Pons (tissue), 1 donor: ENCODE data around the gene IL1RN.

Experiments
- DNase-seq: peaks from one replicate; pipeline ENCODE4 v3.0.0-alpha.2; 2016; ENCODE audit warnings: low spot score

IL1RN gene

DNA sequence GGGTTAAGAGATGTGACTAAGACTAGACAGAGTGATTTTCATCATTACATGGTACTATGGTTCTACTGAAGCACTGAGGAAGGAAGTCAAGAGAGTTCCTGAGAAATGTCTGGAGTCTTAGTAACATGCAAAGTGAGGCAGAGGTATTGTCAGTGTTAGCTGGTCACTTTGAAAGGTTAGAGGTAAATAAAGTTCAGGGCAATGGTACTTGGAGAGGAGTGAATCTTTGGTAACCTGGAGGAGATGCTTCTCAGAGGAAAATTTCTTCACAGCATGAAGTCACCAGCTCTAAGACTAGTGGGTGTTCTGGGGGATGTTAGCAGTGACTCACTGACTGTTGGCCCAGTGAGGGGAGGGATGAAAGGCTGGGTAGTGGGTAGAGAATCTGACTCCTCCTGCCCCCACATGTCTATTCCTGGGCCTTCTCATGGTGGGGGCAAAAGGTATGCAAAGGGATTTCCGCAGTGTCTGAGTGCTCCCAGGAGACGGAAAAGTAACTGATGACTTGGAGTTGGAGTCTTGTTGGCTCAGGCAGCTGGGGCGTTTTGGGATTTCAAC lies 23.3 kb upstream of the IL1RN start:
- no peak for DNase-seq

DNA sequence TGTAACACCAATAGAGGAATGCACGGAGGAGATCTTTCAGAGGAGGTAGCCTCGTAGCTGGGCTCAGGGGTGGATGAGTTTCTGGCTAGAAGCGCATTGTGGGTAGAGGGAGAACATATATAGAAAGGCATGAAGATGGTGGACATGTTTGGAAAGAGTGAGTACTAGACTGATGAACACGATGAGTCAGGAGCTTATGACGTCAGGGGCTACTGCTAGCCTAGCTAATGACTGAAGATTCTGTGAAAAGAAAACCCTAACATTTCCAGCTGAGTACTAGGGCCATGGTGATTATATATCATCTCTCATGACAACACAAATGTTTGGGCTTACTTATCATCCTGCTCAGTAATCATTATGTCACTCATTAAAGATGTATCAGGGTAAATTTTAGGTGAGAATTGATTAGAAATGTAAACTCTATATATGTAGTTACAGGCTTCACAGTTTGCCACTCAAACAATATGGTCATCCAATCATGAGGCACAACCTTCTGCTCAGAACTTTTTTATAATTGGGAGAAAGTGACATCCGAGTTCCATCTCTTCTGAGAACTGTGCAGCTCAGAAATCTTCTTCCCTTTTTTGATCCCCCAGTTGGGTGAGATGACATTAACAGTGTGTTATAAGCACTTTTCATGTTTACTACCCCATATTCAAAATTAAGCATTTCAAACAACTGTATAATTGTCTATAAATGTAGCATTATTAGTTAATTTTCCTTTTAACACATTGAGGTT lies 22.2 kb upstream of the IL1RN start:
- no peak for DNase-seq

DNA sequence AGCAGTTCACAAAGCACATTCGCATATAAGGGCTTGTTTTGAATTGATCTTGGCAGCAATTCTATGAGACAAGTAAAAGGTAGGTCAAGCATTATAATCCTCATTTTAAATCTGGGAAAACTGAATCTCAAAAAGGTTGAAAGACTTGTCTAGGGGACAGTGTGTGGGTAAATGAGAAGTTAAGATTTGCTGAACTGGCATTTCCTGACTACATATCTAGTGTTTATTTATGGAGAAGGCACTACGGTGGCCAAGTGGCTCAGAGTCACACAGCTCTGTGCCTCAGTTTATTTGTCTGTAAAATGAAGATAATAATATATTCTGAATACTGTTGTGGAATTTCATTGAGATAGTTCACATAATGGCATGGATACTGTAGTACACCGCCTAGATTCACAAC lies 16.3 kb upstream of the IL1RN start:
- no peak for DNase-seq

DNA sequence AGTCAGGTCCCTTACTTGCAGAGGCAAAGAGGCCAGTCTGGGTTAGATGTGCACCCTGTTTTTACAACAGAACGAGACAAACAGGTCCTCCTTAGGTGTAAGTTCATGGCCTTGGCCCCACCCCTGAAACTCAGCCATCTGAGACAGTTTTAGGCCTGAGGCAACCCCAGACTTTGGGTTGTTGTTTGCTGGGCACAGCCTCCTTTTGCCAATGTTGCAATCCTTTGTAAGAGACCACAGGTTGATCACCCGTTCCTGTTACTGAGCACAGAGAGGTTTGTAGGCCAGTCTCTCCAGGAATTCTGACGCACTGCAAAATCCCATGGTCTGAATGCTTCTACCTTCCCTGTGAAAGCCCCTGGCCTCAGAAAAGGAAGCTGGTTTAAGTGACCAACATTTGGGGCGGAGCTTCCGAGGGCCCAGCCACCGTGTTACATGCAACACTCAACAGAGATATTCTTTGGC lies 15.5 kb upstream of the IL1RN start:
- no peak for DNase-seq

DNA sequence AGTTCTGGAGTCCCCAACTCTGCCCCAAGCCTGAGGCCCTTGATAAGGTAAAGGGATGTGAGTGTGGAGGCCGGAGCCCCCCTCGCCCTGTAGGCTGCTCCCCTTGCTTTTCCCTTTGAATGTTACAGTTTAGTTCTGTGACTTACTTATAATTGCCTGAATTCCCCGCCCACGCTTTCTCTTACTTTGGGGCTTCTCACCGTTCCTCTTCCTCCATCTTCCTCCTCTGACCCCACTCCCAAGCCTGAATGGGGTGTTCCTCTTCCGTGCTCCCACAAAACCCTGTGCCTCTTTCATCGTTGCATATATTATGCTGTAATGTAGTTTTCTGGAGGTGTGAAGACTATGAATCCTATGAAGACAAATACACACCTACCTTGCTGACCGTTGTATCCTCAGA lies 15.0 kb upstream of the IL1RN start:
- no peak for DNase-seq

DNA sequence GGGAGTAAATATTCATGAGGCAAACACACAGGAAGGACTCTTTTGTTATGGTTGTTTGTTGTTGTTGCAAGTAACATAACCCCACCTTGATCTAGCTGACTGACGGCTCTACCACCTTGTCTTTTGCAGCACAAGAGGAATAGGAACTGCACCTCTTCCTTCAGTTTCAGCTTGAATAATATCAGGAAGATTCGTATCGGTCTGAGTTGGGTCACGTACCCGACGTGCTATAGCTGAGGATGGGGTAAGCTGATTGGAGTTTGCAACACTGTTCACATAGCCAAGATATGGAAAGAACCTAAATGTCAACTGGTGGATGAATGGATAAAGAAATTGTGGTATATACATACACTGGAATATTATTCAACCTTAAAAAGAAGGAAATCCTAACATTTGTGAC lies 14.5 kb upstream of the IL1RN start:
- no peak for DNase-seq

DNA sequence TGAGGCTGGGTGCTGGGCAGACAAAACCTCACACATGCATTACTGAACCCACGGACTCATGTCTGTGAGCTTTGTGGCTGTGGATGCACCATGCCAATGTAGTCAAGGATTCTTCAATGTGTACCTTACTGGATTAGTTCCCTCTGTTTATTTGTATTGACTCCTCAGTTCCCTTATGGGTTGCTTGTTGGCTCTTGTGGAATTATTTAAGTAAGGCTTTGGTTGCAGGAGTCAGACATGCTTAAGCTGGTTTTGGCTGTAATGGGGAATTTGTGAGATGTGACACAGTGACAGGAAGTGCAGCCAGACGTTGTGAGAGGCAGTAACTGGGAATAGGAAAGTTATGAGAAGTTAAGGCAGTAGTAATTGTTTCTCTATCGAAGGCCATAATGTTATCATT lies 13.6 kb upstream of the IL1RN start:
- DNase-seq = no peak

DNA sequence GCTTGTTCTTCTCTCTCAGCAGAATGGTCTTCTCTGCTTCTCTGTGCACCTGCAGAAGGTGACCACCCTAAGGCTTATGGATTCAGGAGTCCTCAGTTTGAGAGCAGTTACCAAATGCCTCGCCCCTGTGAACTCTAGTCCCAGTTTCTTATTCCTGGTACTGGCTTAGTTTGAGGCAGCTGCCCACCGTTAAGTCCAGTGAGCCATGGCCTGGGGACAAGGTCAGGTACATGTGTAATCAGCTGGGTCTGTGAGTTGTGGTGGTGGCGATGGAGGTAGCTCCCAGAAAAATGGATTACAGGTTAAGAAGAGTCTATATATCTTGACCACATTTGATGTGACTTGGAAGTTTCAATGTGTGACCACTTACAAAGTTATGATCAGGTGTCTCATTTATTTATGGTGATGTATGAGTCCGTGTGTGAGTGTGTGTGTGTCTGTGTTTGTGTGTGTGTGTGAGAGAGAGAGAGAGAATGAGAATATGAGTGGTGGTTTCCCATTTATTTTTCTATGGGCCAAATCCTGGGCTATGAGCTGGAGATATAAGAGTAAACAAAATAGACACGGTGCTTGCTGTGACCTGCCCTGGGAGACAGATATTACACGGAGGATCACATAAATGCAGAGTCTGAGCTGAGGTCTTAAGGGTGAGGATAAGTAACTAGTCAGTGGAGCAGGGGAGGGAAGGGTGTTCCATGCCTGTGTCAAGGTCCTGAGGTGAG lies 13.0 kb upstream of the IL1RN start:
- no peak for DNase-seq

DNA sequence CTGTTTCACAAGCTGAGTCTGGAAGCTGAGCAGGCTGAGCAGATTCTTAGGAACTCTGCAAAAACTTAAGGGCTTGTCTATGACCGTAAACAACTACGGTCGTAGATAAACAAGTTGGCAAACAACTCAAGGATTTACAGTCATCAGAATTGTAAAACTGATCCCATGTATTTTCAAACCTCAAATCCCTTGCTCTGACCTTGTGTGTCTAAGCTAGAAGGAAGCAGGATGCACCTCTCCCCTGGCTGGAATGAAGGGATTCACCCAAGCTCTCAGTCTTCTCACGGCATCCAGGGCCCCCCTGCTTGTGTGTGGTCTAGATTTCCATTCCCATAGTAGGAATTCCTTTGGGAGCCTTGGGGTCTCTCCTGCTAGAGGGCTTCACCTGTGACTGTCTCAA lies 12.4 kb upstream of the IL1RN start:
- no peak for DNase-seq

DNA sequence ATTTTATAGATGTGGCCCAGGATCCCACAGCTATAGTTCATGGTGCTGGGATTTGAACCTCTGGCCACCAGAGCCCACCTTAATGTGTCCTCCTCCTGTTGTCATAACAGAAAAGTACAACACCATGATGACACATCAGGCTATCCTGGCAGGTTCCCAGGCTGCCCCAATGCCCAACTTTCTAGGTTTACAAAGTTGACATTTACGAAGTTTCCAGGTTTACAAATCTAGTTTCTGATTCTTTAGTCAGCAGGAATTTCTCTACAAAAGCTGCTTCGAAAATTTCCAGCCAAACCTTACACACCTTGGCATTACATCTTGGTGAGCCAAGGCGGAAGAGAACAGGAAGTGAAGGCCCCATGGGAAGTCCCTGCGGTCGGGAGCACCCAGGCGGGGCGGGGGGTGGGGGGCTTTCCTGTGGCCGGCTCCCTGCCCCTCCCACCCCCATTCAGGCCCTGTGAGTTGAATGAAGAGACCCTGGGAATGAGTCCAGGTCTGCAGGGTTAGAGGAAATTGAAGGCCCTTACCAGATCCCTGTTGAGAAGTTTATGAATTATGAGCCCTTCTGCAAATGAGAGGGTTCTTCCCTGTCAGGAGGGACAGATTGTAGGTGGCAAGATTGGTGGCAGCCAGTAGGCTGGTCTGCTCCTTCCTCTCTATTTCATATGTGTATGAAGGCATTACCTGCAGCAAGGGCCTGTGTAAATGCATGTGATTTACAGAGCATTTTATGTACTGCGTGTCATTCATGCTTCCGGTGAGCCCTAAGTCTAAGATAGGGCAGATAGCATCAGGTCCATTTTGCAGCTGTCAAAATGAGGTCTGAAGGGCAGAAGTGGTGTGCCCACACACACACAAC lies 11.1 kb upstream of the IL1RN start:
- no peak for DNase-seq

DNA sequence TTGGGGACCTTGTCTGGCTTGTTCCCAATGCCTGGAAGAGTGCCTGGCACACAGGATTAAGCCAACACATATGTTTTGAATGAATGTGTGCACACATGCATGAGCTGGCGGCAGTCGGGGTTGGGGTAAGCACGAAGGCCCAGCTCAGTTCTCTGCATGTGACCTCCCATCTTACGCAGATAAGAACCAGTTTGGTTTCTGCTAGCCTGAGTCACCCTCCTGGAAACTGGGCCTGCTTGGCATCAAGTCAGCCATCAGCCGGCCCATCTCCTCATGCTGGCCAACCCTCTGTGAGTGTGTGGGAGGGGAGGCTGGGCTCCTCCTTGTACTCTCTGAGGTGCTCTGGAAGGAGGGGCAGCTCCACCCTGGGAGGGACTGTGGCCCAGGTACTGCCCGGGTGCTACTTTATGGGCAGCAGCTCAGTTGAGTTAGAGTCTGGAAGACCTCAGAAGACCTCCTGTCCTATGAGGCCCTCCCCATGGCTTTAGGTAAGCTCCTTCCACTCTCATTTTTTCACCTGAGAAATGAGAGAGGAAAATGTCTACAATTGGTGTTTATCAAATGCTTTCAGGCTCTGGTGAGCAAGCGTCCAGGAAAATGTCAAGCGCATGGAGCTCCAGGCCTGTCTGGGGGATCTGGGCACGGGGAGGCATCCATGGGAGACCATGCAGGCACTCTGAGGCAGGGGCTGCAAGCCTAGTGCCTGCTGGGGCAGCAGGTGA lies 9.7 kb upstream of the IL1RN start:
- no peak for DNase-seq

DNA sequence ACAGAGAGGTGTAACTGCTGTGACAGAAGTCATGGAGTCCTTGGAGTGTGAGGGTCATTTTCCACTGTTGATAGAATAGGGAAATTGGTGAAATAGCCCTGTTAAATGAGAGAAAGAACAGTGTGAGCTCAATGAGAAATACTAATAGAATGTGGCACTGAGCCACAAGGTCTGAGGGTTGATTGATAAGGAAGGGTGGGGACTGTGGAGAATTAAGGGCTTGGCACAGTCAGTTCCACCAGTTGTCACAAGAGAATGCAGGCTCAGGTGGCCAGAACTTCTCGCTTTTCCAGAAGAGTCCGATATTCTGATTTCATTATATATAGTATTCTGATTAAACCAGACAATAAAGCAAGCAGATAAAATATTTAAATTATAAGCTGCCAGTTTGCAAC lies 9.1 kb upstream of the IL1RN start:
- DNase-seq = no peak

DNA sequence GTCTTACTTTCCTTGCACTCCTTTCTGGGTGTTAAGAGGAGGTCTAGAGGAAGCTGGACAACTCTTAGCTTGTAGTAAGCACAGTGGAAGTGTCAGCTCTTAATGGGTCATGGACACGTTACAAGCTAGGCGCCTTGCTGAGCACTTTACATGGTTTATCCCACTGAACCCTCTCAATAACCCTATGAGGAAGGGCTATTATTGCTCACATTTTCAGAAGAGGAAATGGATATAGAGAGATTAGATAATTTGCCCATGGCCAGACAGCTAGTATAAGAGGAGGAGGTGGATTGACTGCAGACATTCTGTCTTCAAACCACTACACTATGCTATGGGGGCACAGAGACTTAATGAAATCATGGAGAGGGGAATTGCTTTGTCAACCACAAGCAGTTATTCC lies 8.3 kb upstream of the IL1RN start:
- DNase-seq = no peak

DNA sequence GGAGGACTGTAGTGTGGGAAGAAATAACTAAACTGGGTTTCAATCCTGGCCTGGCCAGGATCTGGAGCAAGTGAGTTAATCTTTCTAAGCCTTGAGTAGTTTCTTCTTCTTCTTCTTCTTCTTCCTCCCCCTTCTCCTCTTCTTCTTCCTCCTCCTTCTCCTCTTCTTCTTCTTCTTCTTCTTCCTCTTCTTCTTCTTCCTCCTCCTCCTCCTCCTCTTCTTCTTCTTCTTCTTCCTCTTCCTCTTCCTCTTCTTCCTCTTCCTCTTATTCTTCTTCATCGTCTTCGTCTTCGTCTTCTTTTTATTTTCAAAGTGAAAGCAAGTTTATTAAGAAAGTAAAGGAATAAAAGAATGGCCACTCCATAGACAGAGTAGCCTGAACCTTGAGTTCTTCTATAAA lies 6.5 kb upstream of the IL1RN start:
- DNase-seq = no peak

DNA sequence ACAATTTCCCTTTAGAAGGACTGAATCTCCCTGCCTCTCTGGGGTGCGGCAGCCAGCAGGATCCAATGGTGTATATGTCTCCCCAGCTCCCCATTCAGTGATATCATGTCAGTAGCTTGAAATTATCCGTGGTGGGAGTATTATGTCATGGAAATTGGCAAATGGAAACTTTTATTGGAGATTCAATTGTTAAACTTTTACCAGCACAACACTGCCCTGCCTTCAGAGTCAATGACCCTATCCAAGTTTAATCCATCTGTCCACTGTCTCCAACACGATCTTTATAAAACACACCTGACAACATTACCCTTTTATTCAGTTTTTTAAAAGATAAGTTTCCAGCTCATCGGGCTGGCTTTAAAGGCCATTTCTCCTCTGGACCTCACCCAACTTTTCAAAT lies 5.0 kb upstream of the IL1RN start:
- DNase-seq = no peak

DNA sequence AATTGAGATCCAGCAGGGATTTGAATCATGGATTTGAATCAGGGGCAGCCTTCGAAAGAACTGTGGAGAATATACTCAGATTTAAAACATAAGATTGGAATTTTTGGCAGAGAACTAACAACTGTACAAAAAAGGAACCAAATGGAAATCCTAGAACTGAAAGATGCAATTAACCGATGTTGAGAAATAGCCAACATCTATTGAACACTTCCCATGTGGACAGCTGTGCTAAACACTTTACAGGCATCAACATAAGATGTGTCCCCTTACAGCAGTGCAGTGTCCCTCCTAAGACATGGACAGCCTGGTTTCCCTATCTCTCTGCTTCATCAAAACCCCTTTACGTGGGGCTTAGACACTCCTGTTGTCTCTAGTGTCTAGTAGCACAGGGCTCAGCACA lies 3.7 kb upstream of the IL1RN start:
- no peak for DNase-seq

DNA sequence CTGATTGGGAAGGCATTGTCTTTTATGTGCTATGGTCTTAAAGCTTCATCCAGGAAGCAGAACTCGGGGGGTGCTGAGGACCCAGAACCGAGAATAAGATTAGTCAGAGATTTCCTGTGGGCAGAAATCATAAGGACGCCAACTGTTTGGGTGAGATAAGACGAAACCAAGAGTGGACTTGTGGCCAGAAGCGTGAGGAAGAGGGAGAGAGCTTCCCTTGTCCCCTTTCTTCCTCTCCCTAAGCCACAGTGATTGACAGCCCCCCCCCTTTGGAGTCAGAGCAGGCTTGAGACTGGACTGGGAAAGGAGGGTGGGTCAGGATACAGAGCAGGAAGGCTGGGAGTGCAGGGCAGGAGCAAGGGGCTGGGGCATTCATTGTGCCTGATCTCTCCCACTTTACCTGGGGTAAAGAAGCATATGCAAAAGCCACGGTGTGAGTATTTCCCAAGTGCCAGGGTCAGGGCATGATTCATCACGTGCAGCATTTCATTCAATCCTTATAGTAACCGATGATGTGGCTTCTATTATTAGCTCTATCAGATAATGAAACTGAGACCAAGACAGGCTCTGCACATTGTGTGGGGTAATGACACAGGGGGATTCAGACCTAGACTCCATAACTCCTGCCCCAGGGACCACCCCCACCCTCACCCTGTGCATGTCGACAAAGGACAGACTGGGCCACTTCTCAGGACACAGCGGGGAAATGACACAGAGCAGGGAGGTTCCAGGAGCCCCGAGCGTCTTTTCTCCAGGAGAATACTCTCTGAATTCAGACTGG lies 3.0 kb upstream of the IL1RN start:
- peak; percentile 43 for DNase-seq

DNA sequence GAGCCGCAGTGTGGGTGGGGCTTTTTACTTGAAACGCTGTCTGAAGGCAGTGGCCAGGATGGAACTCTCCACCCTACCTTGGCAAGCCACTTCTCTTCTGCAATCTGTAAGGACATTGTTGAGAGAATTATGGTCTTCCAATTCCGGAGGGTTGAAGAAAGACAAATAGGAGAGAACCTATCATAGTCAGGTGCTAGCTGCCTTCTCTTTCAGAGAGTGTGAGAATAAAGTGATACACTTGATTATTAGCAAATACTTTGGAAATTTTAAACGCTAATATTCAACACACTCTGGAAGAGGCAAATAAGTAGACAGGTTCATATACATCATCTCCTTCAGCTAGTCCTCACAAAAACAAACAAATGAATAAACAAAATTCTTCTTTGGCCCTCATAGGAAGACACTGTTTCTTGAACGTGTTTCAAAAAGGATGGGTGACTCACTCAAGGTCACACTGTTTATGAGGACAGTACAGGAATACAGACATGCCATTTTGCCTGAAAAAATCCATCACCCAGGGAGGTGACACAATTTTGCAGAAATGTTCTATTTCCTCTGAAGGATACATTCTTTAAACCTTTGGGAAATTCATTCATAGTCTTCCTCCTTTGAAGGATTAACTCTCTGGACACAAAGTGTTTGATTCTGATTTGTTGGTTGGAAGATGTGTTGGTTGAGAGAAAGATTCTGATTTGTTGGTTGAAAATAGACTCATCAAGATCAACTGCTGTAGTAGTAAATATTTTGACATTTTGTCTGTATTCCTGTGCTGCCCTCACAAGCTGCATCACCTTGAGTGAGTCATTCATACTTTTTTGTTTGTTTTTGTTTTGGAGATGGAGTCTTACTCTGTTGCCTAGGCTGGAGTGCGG lies 2.2 kb upstream of the IL1RN start:
- DNase-seq = no peak

DNA sequence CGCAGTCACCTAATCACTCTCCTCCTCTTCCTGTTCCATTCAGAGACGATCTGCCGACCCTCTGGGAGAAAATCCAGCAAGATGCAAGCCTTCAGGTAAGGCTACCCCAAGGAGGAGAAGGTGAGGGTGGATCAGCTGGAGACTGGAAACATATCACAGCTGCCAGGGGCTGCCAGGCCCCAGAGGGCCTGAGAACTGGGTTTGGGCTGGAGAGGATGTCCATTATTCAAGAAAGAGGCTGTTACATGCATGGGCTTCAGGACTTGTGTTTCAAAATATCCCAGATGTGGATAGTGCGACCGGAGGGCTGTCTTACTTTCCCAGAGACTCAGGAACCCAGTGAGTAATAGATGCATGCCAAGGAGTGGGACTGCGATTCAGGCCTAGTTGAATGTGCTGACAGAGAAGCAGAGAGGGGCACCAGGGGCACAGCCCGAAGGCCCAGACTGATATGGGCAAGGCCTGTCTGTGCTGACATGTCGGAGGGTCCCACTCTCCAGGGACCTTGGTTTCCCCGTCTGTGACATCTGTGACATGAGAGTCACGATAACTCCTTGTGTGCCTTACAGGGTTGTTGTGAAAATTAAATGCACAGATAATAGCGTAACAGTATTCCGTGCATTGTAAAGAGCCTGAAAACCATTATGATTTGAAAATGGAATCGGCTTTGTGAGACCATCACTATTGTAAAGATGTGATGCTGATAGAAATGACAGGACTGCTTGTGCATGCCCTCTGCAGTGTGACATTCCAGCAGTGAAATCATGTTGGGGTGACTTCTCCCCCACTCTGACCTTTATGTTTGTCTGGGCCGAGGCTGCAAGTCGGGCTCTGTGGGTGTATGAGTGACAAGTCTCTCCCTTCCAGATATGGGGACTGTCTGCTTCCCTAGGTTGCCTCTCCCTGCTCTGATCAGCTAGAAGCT lies 510 bp downstream of the IL1RN start:
- no peak for DNase-seq
